IMR-90 (cell line): ENCODE measurements around the gene SLC5A3. TPM values are rescaled to one million over a fixed set of nuclear protein-coding genes. Genes with fewer than 3 reads are reported as not detected.

ENCODE experiments used
- ATAC-seq: fragments of 200-7000 bp; cut with Tn5 transposase; 2 replicates; pipeline ENCODE4 v1.9.1; 2020; ENCODE audit warnings: low read depth, mild to moderate bottlenecking, moderate library complexity
- BruUV-seq: library from RNA; stranded (reverse); fragments of 400-500 nt; replicated peaks from 2 replicates; lab custom pipeline; 2021; lab: Mats Ljungman, UMichigan
- CTCF ChIA-PET: fragments of 300-600 bp; formaldehyde crosslinking; extraction: SDS; loops from one replicate; lab custom pipeline; 2021; ENCODE audit warnings: antibody characterized with exemption; lab: Yijun Ruan, JAX
- POLR2A ChIA-PET: fragments of 300-600 bp; sonication (Branson Sonifier 250); formaldehyde crosslinking; loops from one replicate; lab custom pipeline; 2022; ENCODE audit warnings: antibody characterized with exemption; ENCODE audit not compliant: unreplicated experiment; lab: Charles Lee
- DNase-seq: peaks from one replicate; pipeline ENCODE4 v3.0.0; 2013
- H2AFZ ChIP-seq: replicated peaks from 2 replicates; pipeline ENCODE3; 2013; ENCODE audit warnings: low read length, mild to moderate bottlenecking; ENCODE audit not compliant: poor library complexity
- H2AK5ac ChIP-seq: 2 replicates; pipeline ENCODE4 v1.6.1; 2013; ENCODE audit warnings: low read depth, low read length, inconsistent platforms
- H2AK9ac ChIP-seq: replicated peaks from 2 replicates; pipeline ENCODE3; 2013; ENCODE audit warnings: mild to moderate bottlenecking, low read depth, low read length, moderate library complexity; ENCODE audit not compliant: poor library complexity
- H2BK120ac ChIP-seq: 2 replicates; pipeline ENCODE4 v1.6.1; 2013; ENCODE audit warnings: low read depth, low read length, inconsistent platforms
- H2BK15ac ChIP-seq: 3 replicates; pipeline ENCODE4 v1.6.1; 2013; ENCODE audit warnings: low read depth, low read length, inconsistent platforms
- H2BK20ac ChIP-seq: 2 replicates; pipeline ENCODE4 v1.6.1; 2013; ENCODE audit warnings: low read depth, mild to moderate bottlenecking, inconsistent platforms, low read length, moderate library complexity
- H2BK5ac ChIP-seq: 2 replicates; pipeline ENCODE4 v1.6.1; 2013; ENCODE audit warnings: mild to moderate bottlenecking, low read depth, low read length, inconsistent platforms; ENCODE audit not compliant: poor library complexity, severe bottlenecking
- H3K14ac ChIP-seq: replicated peaks from 2 replicates; pipeline ENCODE4 v1.6.1; 2013; ENCODE audit warnings: low read depth, low read length, inconsistent platforms
- H3K18ac ChIP-seq: 2 replicates; pipeline ENCODE4 v1.6.1; 2013; ENCODE audit warnings: low read depth, low read length, control low read depth
- H3K23ac ChIP-seq: 2 replicates; pipeline ENCODE4 v1.6.1; 2013; ENCODE audit warnings: low read depth, low read length, inconsistent platforms
- H3K27ac ChIP-seq: 2 replicates; pipeline ENCODE4 v1.5.1; 2013; ENCODE audit warnings: mild to moderate bottlenecking, control low read depth, low read length; ENCODE audit not compliant: insufficient read depth
- H3K27me3 ChIP-seq: 2 replicates; pipeline ENCODE4 v1.6.1; 2013; ENCODE audit warnings: low read length; ENCODE audit not compliant: control insufficient read depth, insufficient read depth
- H3K36me3 ChIP-seq: 2 replicates; pipeline ENCODE4 v1.6.1; 2013; ENCODE audit warnings: low read length, mixed read lengths; ENCODE audit not compliant: control insufficient read depth, insufficient read depth
- H3K4ac ChIP-seq: 2 replicates; pipeline ENCODE4 v1.6.1; 2013; ENCODE audit warnings: low read depth, low read length, inconsistent platforms
- H3K4me1 ChIP-seq: 2 replicates; pipeline ENCODE4 v1.6.1; 2013; ENCODE audit warnings: low read length, mixed read lengths; ENCODE audit not compliant: control insufficient read depth, insufficient read depth
- H3K4me2 ChIP-seq: 2 replicates; pipeline ENCODE4 v1.6.1; 2013; ENCODE audit warnings: low read depth, mild to moderate bottlenecking, control low read depth, low read length, moderate library complexity
- H3K4me3 ChIP-seq: 2 replicates; pipeline ENCODE4 v1.5.1; 2013; ENCODE audit warnings: low read depth, mild to moderate bottlenecking, control low read depth, low read length, moderate library complexity; ENCODE audit not compliant: insufficient read depth
- H3K56ac ChIP-seq: 2 replicates; pipeline ENCODE4 v1.6.1; 2013; ENCODE audit warnings: low read length, inconsistent platforms; ENCODE audit not compliant: insufficient read depth; ENCODE audit errors: extremely low read depth
- H3K79me1 ChIP-seq, 2 experiments: 2 replicates each; pipeline ENCODE4 v1.6.1; 2013; ENCODE audit warnings: low read length in 2 of 2, inconsistent platforms in 1 of 2, low read depth in 1 of 2
- H3K9ac ChIP-seq: 2 replicates; pipeline ENCODE4 v1.6.1; 2013; ENCODE audit warnings: low read depth, low read length, control low read depth
- H3K9me1 ChIP-seq: 2 replicates; pipeline ENCODE4 v1.6.1; 2013; ENCODE audit warnings: low read length, inconsistent platforms; ENCODE audit not compliant: insufficient read depth
- H3K9me3 ChIP-seq: 2 replicates; pipeline ENCODE4 v1.6.1; 2013; ENCODE audit warnings: low read length; ENCODE audit not compliant: control insufficient read depth, insufficient read depth
- H4K20me1 ChIP-seq: 2 replicates; pipeline ENCODE4 v1.6.1; 2013; ENCODE audit warnings: low read length, inconsistent platforms; ENCODE audit not compliant: insufficient read depth
- H4K5ac ChIP-seq: 2 replicates; pipeline ENCODE4 v1.6.1; 2013; ENCODE audit warnings: mild to moderate bottlenecking, low read depth, low read length, control low read depth
- H4K8ac ChIP-seq, 2 experiments: 2 replicates each; pipeline ENCODE4 v1.6.1; 2013; ENCODE audit warnings: low read depth in 2 of 2, low read length in 2 of 2, control low read depth in 1 of 2, inconsistent platforms in 1 of 2
- H4K91ac ChIP-seq: 2 replicates; pipeline ENCODE4 v1.6.1; 2013; ENCODE audit warnings: low read depth, low read length, inconsistent platforms; ENCODE audit not compliant: insufficient read depth
- dilution Hi-C: fragments of 300-500 bp; cut with HindIII; formaldehyde crosslinking; loops from one replicate; pipeline ENCODE4 v1.14.3; 2018; ENCODE audit warnings: low sequenced_read_pairs; ENCODE audit not compliant: unreplicated experiment
- in situ Hi-C: fragments of 300-500 bp; cut with MboI; formaldehyde crosslinking; loops from 3 replicates; pipeline ENCODE4 v1.14.3; 2019; ENCODE audit warnings: low sequenced_read_pairs, inconsistent platforms, mixed read lengths
- intact Hi-C: fragments of 100-400 bp; cut with micrococcal nuclease; formaldehyde crosslinking; loops from 2 replicates; pipeline ENCODE4 v1.10.0; 2022
- polyA plus RNA-seq, 3 experiments: library from polyadenylated mRNA; depleted of rRNA; stranded (reverse); fragments of >200 nt; gene quantifications; 2 replicates each; pipeline ENCODE4 v1.2.3, GENCODE V29; 2012; ENCODE audit warnings: low replicate concordance in 1 of 3
- total RNA-seq: library from RNA; depleted of rRNA; stranded (reverse); fragments of >200 nt; gene quantifications from 2 replicates; pipeline ENCODE4 v1.2.3, GENCODE V29; 2012
- TF ChIP-seq, protein P1 (sequence below): fragments of 150-350 bp; IDR thresholded peaks from 2 replicates; pipeline ENCODE4 v1.6.1; 2016; ENCODE audit warnings: low read depth, mild to moderate bottlenecking, low read length, moderate library complexity, borderline replicate concordance

The SLC5A3 gene
- total and polyA plus RNA-seq, 2 of the 4 experiments (the other 2 are of a cell fraction), result 1.8 to 9.9 TPM

- Histone ChIP-seq H3K27me3 (no peaks in the 10 kb centered on the region), H3K4ac (no peak overlapping the region), H4K5ac (no peak overlapping the region), H2BK15ac (no peak overlapping the region), H4K20me1 (peaks cover 6% of the 10 kb centered on the region; the same call in 1 of the 2 replicates), H3K4me1 (peaks cover 4% of the 10 kb centered on the region; the same call in 1 of the 2 replicates), H3K18ac (no peak overlapping the region), H2BK20ac (no peak overlapping the region), H4K8ac (no peak overlapping the region), H2BK120ac (no peak overlapping the region), H3K23ac (no peak overlapping the region), H3K56ac (no peak overlapping the region), H3K36me3 (no peaks in the 10 kb centered on the region; the same call in 1 of the 2 replicates), H2AK9ac (no peak overlapping the region), H3K27ac (no peak overlapping the region), H3K14ac (no peak overlapping the region), H3K9me1 (no peaks in the 10 kb centered on the region), H3K4me2 (no peak overlapping the region), H4K91ac (no peak overlapping the region), H2BK5ac (no peak overlapping the region), H3K4me3 (no peak overlapping the region), H2AK5ac (no peak overlapping the region), H3K9ac (no peak overlapping the region), H2AFZ (no peak overlapping the region), H3K9me3 (no peaks in the 10 kb centered on the region), H3K79me1 (peaks cover 12 to 57% of the 10 kb centered on the region in 2 experiments)
- intact Hi-C loops, result no loop called here
- ATAC-seq (peak; percentile 54; the same call in 1 of the 2 replicates), DNase-seq (no peak)
- BruUV-seq, result no TSS peak
- POLR2A ChIA-PET, result no interaction called here
- in situ Hi-C loops, result no loop called here
- dilution Hi-C loops, result no loop called here
- TF ChIP-seq, protein P1, sequence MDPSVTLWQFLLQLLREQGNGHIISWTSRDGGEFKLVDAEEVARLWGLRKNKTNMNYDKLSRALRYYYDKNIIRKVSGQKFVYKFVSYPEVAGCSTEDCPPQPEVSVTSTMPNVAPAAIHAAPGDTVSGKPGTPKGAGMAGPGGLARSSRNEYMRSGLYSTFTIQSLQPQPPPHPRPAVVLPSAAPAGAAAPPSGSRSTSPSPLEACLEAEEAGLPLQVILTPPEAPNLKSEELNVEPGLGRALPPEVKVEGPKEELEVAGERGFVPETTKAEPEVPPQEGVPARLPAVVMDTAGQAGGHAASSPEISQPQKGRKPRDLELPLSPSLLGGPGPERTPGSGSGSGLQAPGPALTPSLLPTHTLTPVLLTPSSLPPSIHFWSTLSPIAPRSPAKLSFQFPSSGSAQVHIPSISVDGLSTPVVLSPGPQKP, result no peak
- CTCF ChIA-PET, result interaction anchor here (0.6 to 1.3 kb wide), 2 partner anchors 29 to 182 kb away, joined by 3 to 5 read pairs; no protein-coding TSS in a partner anchor
These were observed 32.7 kb downstream of the SLC5A3 start for GRCh38 chr21:34105947-34106541.
